ENCODE measurements around the gene TXK. TPM values are rescaled to one million over a fixed set of nuclear protein-coding genes. Genes with fewer than 3 reads are reported as not detected.

TXK gene
- total RNA-seq, 4 donors from 2014 or later, result 1.7 to 5.2 (median 3.5) TPM

DNA sequence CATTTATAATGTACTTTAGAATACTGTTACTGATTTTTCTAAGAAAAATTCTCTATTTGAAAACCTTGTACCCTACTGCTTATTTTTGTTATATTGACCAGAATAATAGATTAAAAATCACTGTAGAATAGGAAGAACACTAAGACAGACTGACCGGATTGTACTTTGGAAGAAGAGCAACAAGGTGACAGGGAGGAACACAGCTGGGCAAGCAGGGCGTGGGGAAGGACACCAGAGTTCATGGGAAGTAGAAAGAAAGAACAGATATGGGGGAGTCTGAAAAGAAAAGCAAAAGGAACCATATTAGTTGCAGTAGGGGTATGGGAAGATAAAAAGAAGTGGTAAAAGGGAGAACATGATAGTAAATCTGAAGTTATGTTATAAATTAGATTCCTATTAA lies 38.6 kb downstream of the TXK start:
- Histone ChIP-seq H3K27me3 (no peaks in the 10 kb centered on the region), H3K4me1 (peaks cover 0 to 22% (median 0%) of the 10 kb centered on the region in 3 donors), H3K4me3 (no peak overlapping the region), H3K27ac (no peak overlapping the region), H3K9me3 (no peaks in the 10 kb centered on the region), H3K36me3 (no peaks in the 10 kb centered on the region)
- DNase-seq, result no peak
- intact Hi-C loops (cut with DNase I), result no loop called here
- TF ChIP-seq, protein P1, sequence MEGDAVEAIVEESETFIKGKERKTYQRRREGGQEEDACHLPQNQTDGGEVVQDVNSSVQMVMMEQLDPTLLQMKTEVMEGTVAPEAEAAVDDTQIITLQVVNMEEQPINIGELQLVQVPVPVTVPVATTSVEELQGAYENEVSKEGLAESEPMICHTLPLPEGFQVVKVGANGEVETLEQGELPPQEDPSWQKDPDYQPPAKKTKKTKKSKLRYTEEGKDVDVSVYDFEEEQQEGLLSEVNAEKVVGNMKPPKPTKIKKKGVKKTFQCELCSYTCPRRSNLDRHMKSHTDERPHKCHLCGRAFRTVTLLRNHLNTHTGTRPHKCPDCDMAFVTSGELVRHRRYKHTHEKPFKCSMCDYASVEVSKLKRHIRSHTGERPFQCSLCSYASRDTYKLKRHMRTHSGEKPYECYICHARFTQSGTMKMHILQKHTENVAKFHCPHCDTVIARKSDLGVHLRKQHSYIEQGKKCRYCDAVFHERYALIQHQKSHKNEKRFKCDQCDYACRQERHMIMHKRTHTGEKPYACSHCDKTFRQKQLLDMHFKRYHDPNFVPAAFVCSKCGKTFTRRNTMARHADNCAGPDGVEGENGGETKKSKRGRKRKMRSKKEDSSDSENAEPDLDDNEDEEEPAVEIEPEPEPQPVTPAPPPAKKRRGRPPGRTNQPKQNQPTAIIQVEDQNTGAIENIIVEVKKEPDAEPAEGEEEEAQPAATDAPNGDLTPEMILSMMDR (IDR thresholded peaks at IDR 0.05), result no peak
- TF ChIP-seq POLR2A (IDR thresholded peaks at IDR 0.05), result no peak
- 83 to 87% methylated on average over 2 of the region's 2 CpGs for WGBS, 2 donors

DNA sequence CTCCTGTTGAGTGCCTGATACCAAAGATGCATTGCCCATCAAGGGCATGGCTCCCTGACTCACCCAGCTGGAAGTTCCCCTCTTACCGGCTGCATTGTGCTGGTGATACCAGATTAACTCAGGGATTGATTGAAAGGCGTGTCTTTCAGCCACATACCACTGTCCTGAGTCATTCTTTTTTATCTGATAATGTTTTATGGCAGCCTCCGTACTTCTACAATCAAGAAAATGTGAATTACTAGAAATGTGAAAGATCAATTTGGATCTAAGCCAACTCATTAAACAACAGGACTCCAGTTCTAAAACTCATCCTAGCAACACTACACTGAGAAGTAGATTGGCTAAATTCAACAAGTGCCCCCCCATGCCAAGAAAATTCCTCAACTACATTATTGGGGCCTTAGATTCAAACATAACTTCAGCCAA lies 40.0 kb downstream of the TXK start:
- Histone ChIP-seq H3K27me3 (no peaks in the 10 kb centered on the region), H3K36me3 (no peaks in the 10 kb centered on the region), H3K9me3 (no peaks in the 10 kb centered on the region), H3K27ac (no peak overlapping the region), H3K4me3 (no peak overlapping the region), H3K4me1 (peaks cover 0 to 22% (median 0%) of the 10 kb centered on the region in 3 donors)
- intact Hi-C loops (cut with DNase I), result no loop called here
- TF ChIP-seq, protein P1 (IDR thresholded peaks at IDR 0.05), result no peak
- TF ChIP-seq POLR2A (IDR thresholded peaks at IDR 0.05), result no peak
- 20 to 30% methylated on average over 3 of the region's 3 CpGs for WGBS, 2 donors
- no peak for DNase-seq

DNA sequence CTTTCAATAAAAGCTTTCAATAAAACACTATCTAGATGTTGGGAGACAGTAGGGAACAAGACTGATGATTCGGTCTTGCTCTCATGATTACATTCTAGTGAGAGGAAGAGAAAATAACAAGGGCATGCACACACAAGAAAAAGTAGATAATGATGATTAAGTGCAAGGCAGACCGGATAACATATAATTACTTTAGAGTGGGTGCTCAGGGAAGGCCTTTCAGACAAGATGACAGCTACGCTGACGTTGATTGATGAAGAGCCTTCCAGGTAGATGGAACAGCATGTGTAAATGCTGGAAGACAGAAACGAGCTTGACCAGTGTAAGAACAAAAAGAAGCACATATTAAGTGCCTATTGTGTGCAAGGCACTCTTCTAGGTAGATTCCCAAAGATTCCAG lies 43.4 kb downstream of the TXK start:
- Histone ChIP-seq H3K4me1 (peaks cover 0 to 22% (median 0%) of the 10 kb centered on the region in 3 donors), H3K36me3 (no peaks in the 10 kb centered on the region), H3K9me3 (no peaks in the 10 kb centered on the region), H3K4me3 (no peak overlapping the region), H3K27ac (no peak overlapping the region), H3K27me3 (no peaks in the 10 kb centered on the region)
- intact Hi-C loops (cut with DNase I), result no loop called here
- 44 to 49% methylated on average over 5 of the region's 5 CpGs for WGBS, 2 donors
- no peak for DNase-seq
- TF ChIP-seq, protein P1 (IDR thresholded peaks at IDR 0.05), result no peak
- no peak for TF ChIP-seq POLR2A (IDR thresholded peaks at IDR 0.05)

DNA sequence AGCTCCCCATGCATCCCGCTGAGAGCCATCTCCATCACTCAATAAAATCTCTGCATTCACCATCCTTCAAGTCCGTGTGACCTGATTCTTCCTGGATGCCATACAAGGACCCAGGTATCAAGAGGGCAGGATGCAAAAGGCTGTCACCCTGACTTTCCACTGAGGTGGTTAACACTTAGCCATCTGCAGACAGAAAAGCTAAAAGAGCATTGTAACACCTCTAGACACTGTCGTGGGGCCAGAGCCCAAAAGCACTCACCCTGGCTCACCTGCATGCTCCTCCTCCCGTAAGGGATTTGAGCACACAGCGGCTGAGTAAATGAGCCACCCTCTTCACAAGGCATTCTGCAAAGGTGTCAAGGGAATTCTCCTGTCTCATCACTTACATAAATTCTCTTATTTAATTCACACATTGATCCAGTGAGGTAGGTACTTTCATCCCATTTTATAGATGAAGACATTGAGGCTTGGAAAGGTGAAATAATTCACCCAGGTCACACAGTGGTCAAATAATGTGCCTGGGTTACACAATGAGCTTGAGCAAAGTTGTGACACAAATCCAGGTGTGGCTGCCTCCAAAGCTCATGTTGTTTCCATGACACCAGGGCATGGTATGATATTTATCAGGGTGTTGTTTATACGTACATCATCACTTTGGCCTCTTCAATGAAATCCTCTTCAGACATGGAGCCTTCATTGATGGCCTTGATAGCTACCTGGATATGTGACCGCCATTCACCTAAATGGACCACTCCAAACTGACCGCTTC lies 48.0 kb downstream of the TXK start:
- Histone ChIP-seq H3K27me3 (no peaks in the 10 kb centered on the region), H3K36me3 (no peaks in the 10 kb centered on the region), H3K4me3 (no peak overlapping the region), H3K4me1 (no peaks in the 10 kb centered on the region), H3K27ac (no peak overlapping the region), H3K9me3 (no peaks in the 10 kb centered on the region)
- intact Hi-C loops (cut with DNase I), result loop anchor here (10.0 kb wide), 1 partner anchor 81 kb away; no protein-coding TSS in a partner anchor
- WGBS, 2 donors, result 70 to 74% methylated on average over 6 to 8 of the region's 8 CpGs
- DNase-seq, result no peak
- no peak for TF ChIP-seq POLR2A (IDR thresholded peaks at IDR 0.05)
- TF ChIP-seq, protein P1 (IDR thresholded peaks at IDR 0.05), result no peak

DNA sequence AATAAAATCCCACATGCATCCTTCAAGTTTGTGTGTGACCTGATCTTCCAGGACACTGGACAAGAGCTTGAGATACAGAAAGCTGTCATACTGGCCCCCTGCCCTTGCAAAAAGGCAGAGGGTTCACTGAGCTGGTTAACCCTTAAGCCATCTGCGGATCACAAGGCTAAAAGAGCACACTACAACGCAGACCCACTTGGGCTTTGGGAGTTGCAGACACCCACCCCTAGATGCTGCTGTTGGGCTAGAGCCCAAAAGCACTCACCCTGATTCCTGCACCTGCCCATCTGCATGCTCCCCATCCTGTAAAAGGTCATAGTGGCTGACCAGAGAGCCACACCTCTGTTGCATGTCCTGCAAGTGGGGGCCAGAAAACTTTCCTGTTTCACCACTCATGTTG lies 51.1 kb downstream of the TXK start:
- no peaks in the 10 kb centered on the region for H3K9me3 ChIP-seq
- no peak overlapping the region for H3K4me3 ChIP-seq
- 78% methylated on average over 2 of the region's 2 CpGs; no CpG with 5 or more reads in 1 of the 2 donors for WGBS, 2 donors
- H3K36me3 ChIP-seq, result no peaks in the 10 kb centered on the region
- DNase-seq, result no peak
- intact Hi-C loops (cut with DNase I), result loop anchor here (10.0 kb wide), 1 partner anchor 78 kb away; no protein-coding TSS in a partner anchor
- TF ChIP-seq, protein P1 (IDR thresholded peaks at IDR 0.05), result no peak
- TF ChIP-seq POLR2A (IDR thresholded peaks at IDR 0.05), result no peak
- H3K4me1 ChIP-seq, result no peaks in the 10 kb centered on the region
- H3K27me3 ChIP-seq, result no peaks in the 10 kb centered on the region
- no peak overlapping the region for H3K27ac ChIP-seq
